ENCODE measurements around the gene KIF17. TPM values are rescaled to one million over a fixed set of nuclear protein-coding genes. Genes with fewer than 3 reads are reported as not detected.

Gene KIF17
- total RNA-seq, 6 experiments from 2014 or later = 1.0 to 3.2 (median 1.3) TPM

DNA sequence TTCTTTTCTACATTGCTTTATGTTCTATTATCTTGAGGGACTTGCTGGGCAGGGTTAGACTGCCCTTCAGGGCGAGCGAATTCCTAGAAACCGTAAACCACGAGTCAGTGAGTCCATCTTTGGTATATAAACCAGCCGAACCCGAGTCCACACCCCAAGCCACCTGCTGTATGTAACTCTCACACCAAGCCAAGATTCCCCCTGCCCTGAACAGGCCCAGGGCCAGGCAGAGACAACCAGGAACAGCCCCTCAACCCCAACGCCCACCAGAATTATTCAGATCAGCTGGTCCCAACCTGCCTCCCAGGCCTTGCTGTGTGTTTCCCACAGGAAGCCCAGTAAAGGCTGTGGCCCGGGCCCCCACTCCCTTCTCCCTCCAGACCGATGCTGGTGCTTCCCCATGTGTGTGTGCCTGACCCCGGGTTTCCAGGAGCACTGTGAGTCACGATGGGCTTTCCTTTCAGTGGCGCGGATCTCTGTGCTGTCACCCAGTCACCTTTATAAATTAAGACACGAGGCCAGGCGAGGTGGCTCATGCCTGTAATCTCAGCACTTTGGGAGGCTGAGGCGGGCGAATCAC is 17.1 kb downstream of the KIF17 start:
- Histone ChIP-seq H3K9me3 (no peaks in the 10 kb centered on the region), H3K27me3 (no peaks in the 10 kb centered on the region), H3K4me3 (no peak overlapping the region), H3K4me1 (no peaks in the 10 kb centered on the region), H3K27ac (no peak overlapping the region), H3K36me3 (no peaks in the 10 kb centered on the region)
- DNase-seq (no peak), ATAC-seq (no peak)
- intact Hi-C loops (cut with DNase I) = no loop called here
- TF ChIP-seq POLR2A (IDR thresholded peaks at IDR 0.05) = no peak
- TF ChIP-seq, protein P1, sequence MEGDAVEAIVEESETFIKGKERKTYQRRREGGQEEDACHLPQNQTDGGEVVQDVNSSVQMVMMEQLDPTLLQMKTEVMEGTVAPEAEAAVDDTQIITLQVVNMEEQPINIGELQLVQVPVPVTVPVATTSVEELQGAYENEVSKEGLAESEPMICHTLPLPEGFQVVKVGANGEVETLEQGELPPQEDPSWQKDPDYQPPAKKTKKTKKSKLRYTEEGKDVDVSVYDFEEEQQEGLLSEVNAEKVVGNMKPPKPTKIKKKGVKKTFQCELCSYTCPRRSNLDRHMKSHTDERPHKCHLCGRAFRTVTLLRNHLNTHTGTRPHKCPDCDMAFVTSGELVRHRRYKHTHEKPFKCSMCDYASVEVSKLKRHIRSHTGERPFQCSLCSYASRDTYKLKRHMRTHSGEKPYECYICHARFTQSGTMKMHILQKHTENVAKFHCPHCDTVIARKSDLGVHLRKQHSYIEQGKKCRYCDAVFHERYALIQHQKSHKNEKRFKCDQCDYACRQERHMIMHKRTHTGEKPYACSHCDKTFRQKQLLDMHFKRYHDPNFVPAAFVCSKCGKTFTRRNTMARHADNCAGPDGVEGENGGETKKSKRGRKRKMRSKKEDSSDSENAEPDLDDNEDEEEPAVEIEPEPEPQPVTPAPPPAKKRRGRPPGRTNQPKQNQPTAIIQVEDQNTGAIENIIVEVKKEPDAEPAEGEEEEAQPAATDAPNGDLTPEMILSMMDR (IDR thresholded peaks at IDR 0.05) = no peak
- 88% methylated on average over 7 of the region's 17 CpGs for WGBS (ENCODE audit: insufficient coverage, low coverage, low lambda C conversion rate, missing lambda C conversion rate)

GRCh38 chr1:20699558-20699957 is 18.2 kb downstream of the KIF17 start:
- ATAC-seq = no peak
- no peaks in the 10 kb centered on the region for H3K27me3 ChIP-seq
- H3K4me1 ChIP-seq = no peaks in the 10 kb centered on the region
- H3K9me3 ChIP-seq = no peaks in the 10 kb centered on the region
- intact Hi-C loops (cut with DNase I) = loop anchor here (5.0 to 10.0 kb wide), 2 partner anchors 495 to 498 kb away; no protein-coding TSS in a partner anchor
- no peak overlapping the region for H3K27ac ChIP-seq
- TF ChIP-seq POLR2A (IDR thresholded peaks at IDR 0.05) = no peak
- TF ChIP-seq, protein P1 (IDR thresholded peaks at IDR 0.05) = no peak
- no peaks in the 10 kb centered on the region for H3K36me3 ChIP-seq
- DNase-seq = no peak
- WGBS (ENCODE audit: insufficient coverage, low coverage, low lambda C conversion rate, missing lambda C conversion rate) = 95% methylated on average over 8 of the region's 9 CpGs
- no peak overlapping the region for H3K4me3 ChIP-seq

GRCh38 chr1:20698195-20698910 is 19.5 kb downstream of the KIF17 start:
- Histone ChIP-seq H3K27ac (no peak overlapping the region), H3K36me3 (no peaks in the 10 kb centered on the region), H3K27me3 (no peaks in the 10 kb centered on the region), H3K4me3 (no peak overlapping the region), H3K9me3 (no peaks in the 10 kb centered on the region), H3K4me1 (no peaks in the 10 kb centered on the region)
- DNase-seq (no peak), ATAC-seq (no peak)
- 72% methylated on average over 9 of the region's 18 CpGs for WGBS (ENCODE audit: insufficient coverage, low coverage, low lambda C conversion rate, missing lambda C conversion rate)
- intact Hi-C loops (cut with DNase I) = loop anchor here (5.0 to 10.0 kb wide), 2 partner anchors 496 to 499 kb away; no protein-coding TSS in a partner anchor
- TF ChIP-seq POLR2A (IDR thresholded peaks at IDR 0.05) = no peak
- TF ChIP-seq, protein P1 (IDR thresholded peaks at IDR 0.05) = no peak

DNA sequence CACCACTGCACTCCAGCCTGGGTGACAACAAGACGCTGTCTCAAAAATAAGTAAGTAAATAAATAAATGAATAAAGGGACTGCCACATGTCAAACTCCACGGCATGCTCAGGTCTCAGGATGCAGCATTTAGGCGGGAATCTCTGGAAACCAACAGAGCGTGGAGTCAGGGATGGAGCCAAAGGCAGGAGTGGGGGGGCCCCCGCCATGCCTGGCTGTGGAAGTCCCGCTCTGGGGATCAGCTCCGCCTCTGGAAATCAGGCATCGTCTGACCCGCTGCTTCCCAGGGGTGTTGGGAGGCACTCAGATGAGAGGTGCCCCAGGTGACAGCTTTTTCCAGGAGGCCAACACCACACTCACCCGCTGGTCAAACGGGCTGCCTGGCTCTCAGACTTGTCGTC is 20.2 kb downstream of the KIF17 start:
- WGBS (ENCODE audit: insufficient coverage, low coverage, low lambda C conversion rate, missing lambda C conversion rate) = 85% methylated on average over 7 of the region's 12 CpGs
- no peaks in the 10 kb centered on the region for H3K36me3 ChIP-seq
- H3K4me1 ChIP-seq = no peaks in the 10 kb centered on the region
- ATAC-seq (no peak), DNase-seq (no peak)
- TF ChIP-seq, protein P1 (IDR thresholded peaks at IDR 0.05) = no peak
- TF ChIP-seq POLR2A (IDR thresholded peaks at IDR 0.05) = no peak
- H3K9me3 ChIP-seq = no peaks in the 10 kb centered on the region
- peak overlapping the region in 1 of 3 donors; percentile 64 for H3K27ac ChIP-seq
- H3K27me3 ChIP-seq = no peaks in the 10 kb centered on the region
- intact Hi-C loops (cut with DNase I) = loop anchor here (5.0 to 10.0 kb wide), 2 partner anchors 497 to 500 kb away; no protein-coding TSS in a partner anchor
- no peak overlapping the region for H3K4me3 ChIP-seq
